CD14-positive monocyte (primary cell): ENCODE results near the gene SLC47A1. TPM values are rescaled to one million over a fixed set of nuclear protein-coding genes. Genes with fewer than 3 reads are reported as not detected.

Experiments used
- DNase-seq, 3 donors: peaks; one replicate each; pipeline ENCODE4 v3.0.0-alpha.2; 2011 to 2022
- H2AFZ ChIP-seq: 2 replicates; pipeline ENCODE4 v1.6.0; 2012; ENCODE audit warnings: mild to moderate bottlenecking, low read depth, low read length, inconsistent platforms; ENCODE audit not compliant: insufficient read depth, poor library complexity, severe bottlenecking
- H3K27ac ChIP-seq, 2 donors: 1 replicate in 1 of 2; 2 replicates in 1 of 2; pipeline ENCODE4 v1.5.1; 2012 to 2013; ENCODE audit warnings: low read length in 2 of 2, control low read depth in 1 of 2, inconsistent platforms in 1 of 2, low read depth in 1 of 2, mild to moderate bottlenecking in 1 of 2
- H3K27me3 ChIP-seq, 2 donors: one replicate each; pipeline versions ENCODE4 v1.6.0 to v1.6.1; 2011 to 2013; ENCODE audit warnings: low read length in 2 of 2; ENCODE audit not compliant: control insufficient read depth in 2 of 2, insufficient read depth in 2 of 2
- H3K36me3 ChIP-seq, 2 donors: replicated peaks in 1 of 2; 1 replicate in 1 of 2; 2 replicates in 1 of 2; pipeline versions ENCODE4 v1.5.1 to v1.6.1; 2012 to 2013; ENCODE audit warnings: low read length in 2 of 2, control low read depth in 1 of 2, inconsistent platforms in 1 of 2, mild to moderate bottlenecking in 1 of 2; ENCODE audit not compliant: insufficient read depth in 2 of 2, control insufficient read depth in 1 of 2
- H3K4me1 ChIP-seq, 2 donors: 1 replicate in 1 of 2; 2 replicates in 1 of 2; pipeline versions ENCODE4 v1.5.1 to v1.6.1; 2012 to 2013; ENCODE audit warnings: low read length in 2 of 2, control low read depth in 1 of 2, inconsistent platforms in 1 of 2, mild to moderate bottlenecking in 1 of 2, moderate library complexity in 1 of 2; ENCODE audit not compliant: insufficient read depth in 2 of 2, control insufficient read depth in 1 of 2
- H3K4me2 ChIP-seq: replicated peaks from 2 replicates; pipeline ENCODE3; 2012; ENCODE audit warnings: low read length, moderate library complexity, mild to moderate bottlenecking; ENCODE audit not compliant: poor library complexity, severe bottlenecking; ENCODE audit errors: extremely low read depth
- H3K4me3 ChIP-seq, 3 experiments: fragments of 200-600 bp in 1 of 3; sonication (generic) in 1 of 3; replicated peaks in 1 of 3; 1 replicate in 2 of 3; 2 replicates in 1 of 3; pipeline ENCODE4 v1.5.1; 2011 to 2013; ENCODE audit warnings: low read length in 3 of 3, mild to moderate bottlenecking in 3 of 3, control low read depth in 2 of 3, low read depth in 2 of 3, inconsistent platforms in 1 of 3, moderate library complexity in 1 of 3
- H3K79me2 ChIP-seq: 2 replicates; pipeline ENCODE4 v1.6.0; 2012; ENCODE audit warnings: mild to moderate bottlenecking, control low read depth, inconsistent platforms, low read length, moderate library complexity; ENCODE audit not compliant: insufficient read depth
- H3K9ac ChIP-seq: 2 replicates; pipeline ENCODE4 v1.6.0; 2017; ENCODE audit warnings: low read length, mild to moderate bottlenecking; ENCODE audit not compliant: insufficient read depth, poor library complexity, severe bottlenecking
- H3K9me3 ChIP-seq, 2 donors: replicated peaks in 1 of 2; 1 replicate in 1 of 2; 2 replicates in 1 of 2; pipeline versions ENCODE4 v1.5.1 to v1.6.1; 2012 to 2013; ENCODE audit warnings: low read length in 2 of 2, control low read depth in 1 of 2; ENCODE audit not compliant: control insufficient read depth in 1 of 2, insufficient read depth in 1 of 2
- H4K20me1 ChIP-seq: 2 replicates; pipeline ENCODE4 v1.6.0; 2012; ENCODE audit warnings: mild to moderate bottlenecking, low read length, control low read depth, moderate library complexity; ENCODE audit not compliant: insufficient read depth
- H3K27ac Mint-ChIP-seq, 7 donors: one replicate each; pipeline ENCODE4 v1.8.0; 2020; ENCODE audit warnings: mild to moderate bottlenecking in 7 of 7, mixed read lengths in 7 of 7, moderate library complexity in 6 of 7, inconsistent platforms in 2 of 7
- H3K27me3 Mint-ChIP-seq, 3 donors: one replicate each; pipeline ENCODE4 v1.8.0; 2021 to 2022; ENCODE audit warnings: low read depth in 3 of 3, mild to moderate bottlenecking in 3 of 3, mixed read lengths in 3 of 3, moderate library complexity in 3 of 3, inconsistent platforms in 1 of 3
- H3K36me3 Mint-ChIP-seq, 2 donors: one replicate each; pipeline ENCODE4 v1.8.0; 2020; ENCODE audit warnings: mixed read lengths in 2 of 2, inconsistent platforms in 1 of 2, mild to moderate bottlenecking in 1 of 2
- H3K4me1 Mint-ChIP-seq: one replicate; pipeline ENCODE4 v1.8.0; 2020; ENCODE audit warnings: mild to moderate bottlenecking, mixed read lengths
- H3K4me3 Mint-ChIP-seq, 2 donors: one replicate each; pipeline ENCODE4 v1.8.0; 2020; ENCODE audit warnings: mild to moderate bottlenecking in 2 of 2, mixed read lengths in 2 of 2, moderate library complexity in 1 of 2
- H3K9me3 Mint-ChIP-seq, 7 donors: one replicate each; pipeline ENCODE4 v1.8.0; 2020 to 2022; ENCODE audit warnings: mixed read lengths in 7 of 7, mild to moderate bottlenecking in 6 of 7, moderate library complexity in 6 of 7, inconsistent platforms in 2 of 7
- CTCF ChIP-seq: fragments of 200-600 bp; IDR thresholded peaks from one replicate; pipeline ENCODE4 v1.8.0; 2022; ENCODE audit warnings: antibody characterized with exemption, mild to moderate bottlenecking
- WGBS: methylation state at CpG from one replicate; pipeline ENCODE4 v1.1.5; 2013; ENCODE audit warnings: missing lambda C conversion rate; ENCODE audit not compliant: insufficient coverage; 5-methylcytosine and 5-hydroxymethylcytosine counted together
- intact Hi-C, 2 donors: fragments of 100-400 bp; cut with micrococcal nuclease; formaldehyde crosslinking; loops; one replicate each; pipeline versions ENCODE4 v1.15.0 to v1.15.1; 2023
- polyA plus RNA-seq, 3 donors: library from polyadenylated mRNA; depleted of rRNA in 1 of 3; unstranded in 2 of 3; stranded (reverse) in 1 of 3; fragments of 300-500 nt in 2 of 3; fragments of >200 nt in 1 of 3; fragmentation: Illumina TruSeq in 2 of 3; gene quantifications; 1 replicate in 2 of 3; 2 replicates in 1 of 3; pipeline ENCODE4 v1.2.3, GENCODE V29; 2012 to 2021

The SLC47A1 gene
- polyA plus RNA-seq, 3 donors = 0.44 to 2.0 (median 0.49) TPM

GRCh38 chr17:19538095-19539039, 4.7 kb downstream of the SLC47A1 start:
- Histone ChIP-seq H3K9me3 (no peaks in the 10 kb centered on the region), H2AFZ (no peak overlapping the region), H3K4me1 (peaks cover 13 to 28% of the 10 kb centered on the region in 2 donors), H3K27ac (no peak overlapping the region), H3K27me3 (peaks cover 5 to 19% of the 10 kb centered on the region in 2 donors), H3K4me2 (no peak overlapping the region), H3K79me2 (no peaks in the 10 kb centered on the region), H3K9ac (no peak overlapping the region), H4K20me1 (no peaks in the 10 kb centered on the region), H3K36me3 (no peaks in the 10 kb centered on the region), H3K4me3 (no peak overlapping the region)
- no peak for TF ChIP-seq CTCF
- peaks cover 7 to 8% of the 10 kb centered on the region in 2 donors for H3K36me3 Mint-ChIP-seq
- DNase-seq = peak in 2 of 3 donors; percentile 39 to 43
- intact Hi-C loops = no loop called here
- H3K4me3 Mint-ChIP-seq = no peak overlapping the region
- peaks cover 29% of the 10 kb centered on the region for H3K4me1 Mint-ChIP-seq
- peak overlapping the region in 3 of 7 donors; percentile 19 to 63 (median 40) for H3K27ac Mint-ChIP-seq
- peaks cover 0 to 8% (median 0%) of the 10 kb centered on the region in 7 donors for H3K9me3 Mint-ChIP-seq
- WGBS = 91% methylated on average over 7 of the region's 14 CpGs
- peaks cover 21 to 24% (median 23%) of the 10 kb centered on the region in 3 donors for H3K27me3 Mint-ChIP-seq

- peaks cover 5 to 16% of the 10 kb centered on the region in 2 donors for H3K27me3 ChIP-seq
- no peak overlapping the region for H3K4me3 ChIP-seq
- no peak overlapping the region for H3K4me2 ChIP-seq
- H3K27me3 Mint-ChIP-seq = peaks cover 18 to 22% (median 19%) of the 10 kb centered on the region in 3 donors
- no peaks in the 10 kb centered on the region for H3K9me3 ChIP-seq
- H3K4me1 ChIP-seq = peaks cover 11 to 24% of the 10 kb centered on the region in 2 donors
- peaks cover 8% of the 10 kb centered on the region in 2 donors for H3K36me3 Mint-ChIP-seq
- H3K27ac Mint-ChIP-seq = peak overlapping the region in 2 of 7 donors; percentile 19 to 61
- H4K20me1 ChIP-seq = no peaks in the 10 kb centered on the region
- H3K27ac ChIP-seq = no peak overlapping the region
- no peaks in the 10 kb centered on the region for H3K36me3 ChIP-seq
- H3K4me1 Mint-ChIP-seq = peaks cover 28% of the 10 kb centered on the region
- H2AFZ ChIP-seq = no peak overlapping the region
- H3K9ac ChIP-seq = no peak overlapping the region
- H3K79me2 ChIP-seq = no peaks in the 10 kb centered on the region
- intact Hi-C loops = no loop called here
- H3K9me3 Mint-ChIP-seq = peaks cover 0 to 8% (median 0%) of the 10 kb centered on the region in 7 donors
- TF ChIP-seq CTCF = no peak
- 93% methylated on average over 7 of the region's 7 CpGs for WGBS
- DNase-seq = no peak
- no peak overlapping the region for H3K4me3 Mint-ChIP-seq
These were observed 5.4 kb downstream of the SLC47A1 start for GRCh38 chr17:19539040-19539399.
